Right lobe of liver (tissue), 4 donors: ENCODE results near the gene CACNA1C.

Source experiments
- CTCF ChIP-seq, 4 donors: fragments of 200-600 bp in 3 of 4; fragments of 450-650 bp in 1 of 4; IDR thresholded peaks; one replicate each; pipeline versions ENCODE4 v1.5.1 to v1.8.0; 2016 to 2022; ENCODE audit warnings: antibody characterized with exemption in 4 of 4, mild to moderate bottlenecking in 2 of 4
- POLR2A ChIP-seq: fragments of 450-650 bp; IDR thresholded peaks from one replicate; pipeline ENCODE4 v1.6.1; 2017; ENCODE audit warnings: antibody characterized with exemption, mild to moderate bottlenecking
- donor health status: DM: no; HTN: no; CAD: no.
- donor health status: DM: no; HTN: no; CAD: no.
- donor health status: DM: no; HTN: yes; CAD: no.

GRCh38 chr12:2294651-2295475 lies 242.1 kb downstream of the CACNA1C start:
- no peak for TF ChIP-seq CTCF (IDR thresholded peaks at IDR 0.05)
- TF ChIP-seq POLR2A: no peak
